GM19023 (cell line): ENCODE results near the gene ARHGAP26.
A peak's percentile ranks its signal among the peaks of the same experiment; 100 is the strongest.
"Not testable (repeated sequence)": the region's sequence is repeated elsewhere in the genome, so short reads cannot be mapped to it uniquely, and the experiment has no call there.

Source experiments
- ATAC-seq: cut with Tn5 transposase; IDR thresholded peaks from one replicate; pipeline ENCODE4 v1.9.1; 2021; ENCODE audit warnings: mild to moderate bottlenecking, moderate library complexity; ENCODE audit not compliant: unreplicated experiment

The ARHGAP26 gene

DNA sequence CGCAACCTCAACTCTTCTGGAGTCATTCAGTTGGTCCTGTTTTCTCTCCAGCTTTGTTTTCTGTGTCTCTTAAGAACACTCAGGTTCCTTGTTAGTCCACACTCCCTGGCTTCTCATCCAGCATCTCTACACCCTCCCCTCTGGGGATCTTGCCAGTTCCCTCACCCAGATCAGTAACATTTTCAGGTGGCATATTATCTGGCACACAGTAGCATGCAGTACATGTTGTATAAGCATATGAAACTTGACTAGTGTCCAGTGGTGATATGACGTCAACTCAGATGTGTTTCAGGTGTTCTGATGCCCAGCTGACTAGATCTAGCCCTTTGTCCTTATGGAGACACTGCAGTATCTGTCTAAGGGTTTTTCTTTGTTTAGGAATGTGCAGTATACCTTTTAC is 184.3 kb downstream of the ARHGAP26 start:
- no peak for ATAC-seq

DNA sequence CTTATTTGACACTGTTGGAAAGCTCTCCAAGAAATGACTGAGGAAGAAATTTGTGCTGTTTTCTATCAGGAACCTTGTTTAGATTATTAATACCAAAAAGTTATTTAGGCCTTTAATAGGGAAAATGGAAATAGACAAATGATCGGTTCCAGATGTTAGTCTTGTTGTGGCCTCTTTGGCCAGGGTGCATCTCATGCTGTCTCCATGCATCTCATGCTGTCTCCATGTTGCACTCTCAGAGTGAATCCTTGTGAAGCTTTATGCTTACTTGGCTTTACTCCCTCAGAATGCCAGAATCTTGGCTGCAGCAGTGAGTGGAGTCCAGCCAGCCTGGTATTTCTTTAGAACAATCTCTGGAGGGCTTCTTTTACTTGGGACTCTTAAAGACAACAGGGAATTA is 185.5 kb downstream of the ARHGAP26 start:
- no peak for ATAC-seq

DNA sequence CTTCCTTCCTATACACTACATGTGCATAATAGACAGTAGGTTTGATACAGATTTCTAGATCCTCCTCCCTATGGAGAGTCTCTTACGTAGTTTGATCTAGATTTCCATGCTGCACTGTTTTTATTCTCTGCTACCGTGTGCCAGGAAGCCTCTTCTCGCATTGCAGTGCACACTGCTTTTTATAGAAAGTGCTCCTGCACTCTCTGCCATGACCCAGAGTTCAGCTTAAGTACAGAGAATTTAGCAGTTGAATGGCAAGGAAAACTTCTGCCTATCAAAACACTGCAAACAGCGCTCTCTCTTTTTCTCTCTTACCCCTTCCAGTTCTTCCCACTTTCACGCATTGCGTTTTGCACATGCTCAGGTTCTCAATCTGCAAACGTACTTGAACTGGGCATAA is 187.4 kb downstream of the ARHGAP26 start:
- ATAC-seq, result no peak

DNA sequence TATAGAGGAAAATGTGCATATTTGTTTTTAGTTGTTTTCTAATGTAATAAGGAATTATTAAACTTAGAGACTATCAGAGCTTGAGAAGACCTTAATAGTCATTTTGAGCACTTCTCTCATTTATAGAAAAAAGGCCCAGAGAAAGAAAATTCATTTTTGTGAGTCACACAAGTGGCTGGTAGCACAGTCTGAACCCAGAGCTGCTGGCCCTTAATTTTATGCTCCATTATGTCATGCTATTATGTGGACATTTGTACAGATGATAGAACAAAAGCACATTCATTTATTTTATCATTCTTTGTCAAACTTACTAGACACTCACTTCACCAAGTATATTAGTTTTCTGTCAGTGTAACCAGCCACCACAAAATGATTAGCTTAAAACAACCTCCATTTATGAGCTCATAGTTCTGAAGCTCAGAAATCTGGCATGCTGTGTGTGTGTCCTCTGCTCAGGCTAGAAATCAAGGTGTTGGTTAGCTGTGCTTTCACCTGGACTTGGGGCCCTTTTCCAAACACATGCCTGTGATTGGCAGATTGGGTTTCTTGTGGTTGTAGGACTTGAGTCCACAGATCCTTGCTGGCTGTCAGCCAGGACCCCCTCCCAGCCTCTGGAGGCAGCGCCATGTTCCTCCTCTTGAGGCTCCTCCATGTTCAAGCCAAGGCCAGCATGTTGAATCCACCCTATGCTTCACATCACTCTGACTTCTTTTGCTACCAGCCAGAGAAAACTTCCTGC is 188.9 kb downstream of the ARHGAP26 start:
- ATAC-seq, result no peak

DNA sequence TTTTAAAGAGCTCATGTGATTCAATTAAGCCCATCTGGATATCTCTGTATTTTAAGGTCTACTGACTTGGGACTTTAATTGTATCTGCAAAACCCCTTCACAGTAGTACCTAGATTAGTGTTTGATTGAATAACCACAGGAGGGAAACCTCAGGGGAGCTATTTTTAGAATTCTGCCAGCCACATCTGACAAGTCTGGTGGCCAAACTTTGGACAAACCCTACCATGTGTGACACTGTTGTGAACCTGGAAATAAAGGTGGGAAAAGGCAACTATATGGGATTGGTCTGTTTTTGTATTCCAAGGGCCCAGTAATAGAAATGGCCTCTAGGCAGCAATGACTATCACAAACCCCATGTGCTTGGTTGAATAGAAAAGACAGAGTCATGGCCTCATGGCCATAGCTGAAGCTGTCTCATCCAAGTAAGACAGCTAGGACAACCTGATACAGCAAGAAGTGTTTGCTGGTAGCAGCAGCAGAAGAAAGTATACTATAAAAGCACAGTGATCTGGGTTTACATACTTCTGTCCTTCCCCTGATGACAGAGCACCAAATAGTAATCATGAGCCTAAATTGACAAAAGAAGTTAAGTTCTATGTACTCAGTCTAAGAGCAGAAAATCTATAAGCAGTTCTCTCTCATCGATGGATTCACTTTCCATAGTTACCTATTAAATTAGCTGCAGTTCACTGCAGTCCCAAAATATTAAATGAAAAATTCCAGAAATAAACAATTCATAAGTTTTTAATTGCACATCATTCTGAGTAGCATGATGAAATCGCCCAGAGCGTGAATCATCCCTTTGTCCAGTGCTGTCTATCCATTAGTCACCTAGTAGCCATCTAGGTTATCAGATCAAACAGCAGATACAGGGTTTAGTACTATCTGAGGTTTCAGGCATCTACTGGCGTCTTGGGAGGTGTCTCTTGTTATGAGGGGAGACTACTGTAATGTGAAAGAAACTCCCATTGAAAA is 189.8 kb downstream of the ARHGAP26 start:
- no peak for ATAC-seq

DNA sequence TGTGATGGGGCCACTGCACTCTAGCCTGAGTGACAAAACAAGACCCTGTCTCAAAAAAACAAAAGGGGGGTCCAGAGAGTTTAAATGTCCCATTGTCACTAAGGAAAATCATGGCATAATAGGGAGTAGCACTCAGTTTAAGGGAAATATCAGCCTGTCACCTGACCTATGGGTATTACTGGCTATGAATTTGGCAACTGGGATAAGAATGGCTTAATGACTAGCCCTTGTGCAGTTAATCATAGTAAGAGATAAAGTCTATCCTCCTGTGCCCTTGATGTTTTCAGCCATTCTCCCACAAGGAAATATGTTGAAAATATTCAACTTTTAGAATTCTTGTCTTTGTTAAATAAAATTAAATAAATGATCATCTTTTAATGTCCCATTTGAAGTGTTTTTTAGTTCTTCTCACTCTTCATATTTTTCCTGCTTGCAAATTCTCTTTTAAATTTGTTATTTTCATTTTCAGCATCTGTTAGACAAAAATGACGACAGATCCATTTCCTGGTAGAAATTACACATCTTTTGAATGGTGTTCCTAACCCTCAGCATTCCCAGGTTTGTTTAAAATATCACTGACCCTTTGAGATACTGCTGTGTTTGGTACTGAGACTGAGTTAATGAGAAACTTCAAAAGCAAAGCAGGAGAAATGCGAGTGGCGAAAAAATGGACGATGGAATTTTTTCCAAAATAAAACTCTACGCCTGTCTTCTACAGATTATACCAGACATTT is 191.4 kb downstream of the ARHGAP26 start:
- ATAC-seq, result no peak

DNA sequence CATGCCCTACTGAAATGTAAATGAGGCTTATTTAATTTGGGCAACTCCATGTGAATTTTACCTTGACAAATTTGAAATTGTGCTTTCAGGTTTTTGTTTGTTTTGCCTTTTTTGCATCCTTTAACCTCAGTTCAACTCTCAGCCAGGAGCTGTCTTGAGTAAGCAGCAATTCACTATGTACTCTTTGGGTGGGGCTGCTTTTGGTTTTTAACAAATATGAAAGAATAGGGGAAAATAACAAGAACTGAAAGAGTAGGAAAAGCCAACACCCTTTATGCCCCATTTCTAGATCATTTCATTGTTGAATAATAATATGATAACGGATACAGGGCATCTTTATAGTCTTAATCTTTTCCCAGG is 192.0 kb downstream of the ARHGAP26 start:
- no peak for ATAC-seq

DNA sequence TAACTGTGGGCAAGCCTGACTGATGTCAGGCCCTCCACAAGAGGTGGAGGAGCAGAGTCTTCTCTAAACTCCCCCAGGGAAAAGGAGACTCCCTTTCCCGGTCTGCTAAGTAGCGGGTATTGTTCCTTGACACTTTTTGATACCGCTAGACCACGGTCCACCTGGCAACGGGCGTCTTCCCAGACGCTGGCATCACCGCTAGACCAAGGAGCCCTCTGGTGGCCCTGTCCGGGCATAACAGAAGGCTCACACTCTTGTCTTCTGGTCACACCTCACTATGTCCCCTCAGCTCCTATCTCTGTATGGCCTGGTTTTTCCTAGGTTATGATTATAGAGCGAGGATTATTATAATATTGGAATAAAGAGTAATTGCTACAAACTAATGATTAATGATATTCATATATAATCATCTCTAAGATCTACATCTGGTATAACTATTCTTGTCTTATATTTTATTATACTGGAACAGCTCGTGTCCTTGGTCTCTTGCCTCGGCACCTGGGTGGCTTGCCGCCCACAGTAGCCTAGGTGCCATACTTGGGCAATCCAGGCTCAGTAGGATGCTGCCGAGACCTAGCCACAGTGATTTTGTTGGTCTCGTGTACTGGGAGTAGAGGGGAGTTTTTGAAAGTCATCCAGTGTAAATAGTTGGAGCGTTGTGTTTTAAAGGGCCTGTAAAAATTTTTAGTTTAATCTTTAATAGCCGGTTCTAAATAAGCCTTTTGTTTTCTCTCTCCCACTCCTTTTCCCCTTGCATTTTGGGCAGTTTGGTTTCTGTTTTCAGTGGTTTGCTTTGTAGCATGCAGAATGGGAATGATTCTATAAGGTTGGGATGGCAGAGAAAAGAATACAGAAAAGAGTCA is 195.3 kb downstream of the ARHGAP26 start:
- not testable (repeated sequence) for ATAC-seq

DNA sequence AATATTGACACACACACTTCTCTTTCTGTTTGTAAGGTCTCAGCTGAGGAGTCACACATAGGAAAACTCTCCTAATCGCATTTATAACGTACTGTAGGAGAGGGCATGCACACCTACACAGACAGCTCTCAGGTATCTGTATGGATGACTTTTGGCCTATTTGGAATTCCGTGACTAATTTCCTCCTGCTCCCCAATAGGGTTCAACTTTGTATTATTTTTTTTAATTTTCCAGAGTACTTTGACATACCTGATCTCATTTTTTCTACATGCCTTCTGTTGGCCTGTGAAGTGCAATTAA is 195.9 kb downstream of the ARHGAP26 start:
- no peak for ATAC-seq

DNA sequence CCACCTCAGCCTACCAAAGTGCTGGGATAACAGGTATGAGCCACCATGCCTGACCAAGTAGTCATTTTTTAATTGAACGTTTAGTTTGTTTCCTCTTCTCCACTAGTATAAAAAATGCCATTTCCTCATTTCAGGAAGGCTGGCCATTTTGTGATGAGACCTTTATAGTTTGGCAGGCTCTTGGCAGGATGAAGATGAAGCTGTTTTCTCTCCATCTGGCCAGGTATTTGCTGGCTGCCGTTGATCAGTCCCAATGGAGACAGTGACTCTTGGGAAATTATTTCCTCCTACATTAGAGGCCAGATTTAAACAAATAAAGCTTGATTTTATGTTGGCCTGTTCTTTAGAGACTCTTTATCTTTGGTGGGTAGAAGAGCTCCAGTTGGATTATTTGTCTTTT is 199.0 kb downstream of the ARHGAP26 start:
- ATAC-seq, result no peak

DNA sequence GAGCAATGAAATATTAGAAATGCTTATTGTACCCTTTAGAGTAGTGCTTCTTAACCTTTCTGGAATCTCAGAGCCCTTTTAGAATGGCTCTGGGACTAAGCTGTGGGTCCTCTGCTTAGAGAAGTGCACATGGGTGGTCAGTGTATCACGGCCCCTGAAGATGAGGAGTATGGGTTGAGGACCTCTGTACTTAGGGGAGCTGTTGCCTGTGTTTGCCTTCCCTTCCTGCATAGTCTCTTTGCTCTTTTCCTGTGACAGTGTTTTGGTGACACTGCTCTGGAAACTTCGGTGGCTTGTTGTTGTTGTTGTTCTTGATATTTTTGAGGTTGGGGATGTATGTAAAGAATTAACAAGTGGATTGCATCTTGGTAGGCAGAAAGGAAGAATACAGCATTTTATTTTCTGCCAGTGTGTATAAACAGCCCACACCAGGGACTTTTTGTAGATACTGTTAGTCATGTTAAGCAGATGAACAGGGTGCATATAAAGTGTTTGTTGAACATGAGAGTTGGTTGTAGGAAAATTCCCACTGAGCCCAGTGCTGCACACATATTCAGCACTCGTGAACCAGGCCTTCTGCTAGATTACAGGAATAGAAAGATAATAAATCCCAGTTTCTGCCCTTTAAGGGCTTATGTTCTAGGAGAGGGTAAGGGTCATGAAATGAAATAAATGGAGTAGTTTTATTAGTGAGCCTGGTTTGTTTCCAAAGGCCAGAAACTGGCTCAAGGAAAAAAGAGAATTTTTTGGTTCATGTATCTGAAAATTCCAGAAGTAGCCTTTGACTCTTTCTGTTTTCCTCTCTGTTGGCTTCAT is 199.7 kb downstream of the ARHGAP26 start:
- no peak for ATAC-seq

DNA sequence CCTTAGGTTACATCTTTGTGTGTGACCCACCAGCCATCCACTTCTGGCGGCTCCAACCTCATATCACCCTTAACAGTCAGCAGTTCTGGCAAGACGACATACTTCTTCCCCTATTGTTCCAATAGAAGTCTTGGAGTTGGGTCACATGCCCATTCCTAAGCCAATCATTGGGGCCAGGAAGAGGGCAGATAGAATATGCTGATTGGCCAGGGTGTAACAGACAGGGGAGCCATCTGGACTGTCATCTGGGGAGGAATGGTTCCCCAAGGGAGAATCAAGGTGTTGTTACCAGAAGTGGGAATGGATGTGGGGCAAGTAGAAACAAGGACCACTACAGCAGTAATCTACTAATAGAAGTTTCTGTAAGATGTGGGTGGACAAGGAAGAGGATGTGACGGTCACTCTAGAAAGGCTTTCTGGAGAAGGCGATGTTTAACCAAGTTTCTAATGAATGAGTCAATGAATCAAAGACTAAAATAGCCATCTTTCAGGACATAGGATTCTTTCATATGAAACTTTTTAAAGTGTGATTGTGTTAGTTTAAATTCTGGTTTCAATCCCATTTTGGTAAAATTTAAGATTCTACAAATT is 200.4 kb downstream of the ARHGAP26 start:
- no peak for ATAC-seq

DNA sequence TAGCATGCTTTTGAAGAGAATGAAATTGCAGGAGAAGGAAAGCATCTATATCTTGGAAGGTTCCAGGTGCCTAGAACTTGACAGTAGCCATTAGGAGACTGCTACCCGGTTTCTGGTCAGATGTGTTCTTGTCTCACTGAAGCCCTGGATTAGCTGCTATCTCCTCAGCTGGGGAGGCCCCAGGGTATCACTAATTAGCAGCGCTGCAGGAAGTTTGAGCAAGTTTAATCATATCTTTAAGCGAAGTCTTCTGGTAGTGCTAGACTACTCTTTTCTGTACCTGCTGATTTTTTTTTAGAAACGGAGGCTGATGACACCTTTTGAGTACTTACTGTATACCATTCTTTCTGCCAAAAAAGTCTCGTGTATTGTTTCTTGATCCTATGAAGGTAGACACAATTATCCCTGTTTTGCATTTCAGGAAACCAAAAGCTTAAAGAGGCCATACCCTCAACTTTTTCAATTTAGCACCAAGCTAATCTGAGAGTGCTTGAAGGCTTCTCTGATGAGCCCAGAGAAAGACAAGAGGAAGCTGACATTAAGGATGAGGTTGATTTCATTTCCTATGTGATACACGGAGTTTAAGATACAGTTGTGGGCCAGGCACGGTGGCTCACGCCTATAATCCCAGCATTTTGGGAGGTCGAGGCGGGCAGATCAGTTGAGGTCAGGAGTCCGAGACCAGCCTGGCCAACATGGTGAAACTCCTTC is 201.3 kb downstream of the ARHGAP26 start:
- ATAC-seq, result no peak

DNA sequence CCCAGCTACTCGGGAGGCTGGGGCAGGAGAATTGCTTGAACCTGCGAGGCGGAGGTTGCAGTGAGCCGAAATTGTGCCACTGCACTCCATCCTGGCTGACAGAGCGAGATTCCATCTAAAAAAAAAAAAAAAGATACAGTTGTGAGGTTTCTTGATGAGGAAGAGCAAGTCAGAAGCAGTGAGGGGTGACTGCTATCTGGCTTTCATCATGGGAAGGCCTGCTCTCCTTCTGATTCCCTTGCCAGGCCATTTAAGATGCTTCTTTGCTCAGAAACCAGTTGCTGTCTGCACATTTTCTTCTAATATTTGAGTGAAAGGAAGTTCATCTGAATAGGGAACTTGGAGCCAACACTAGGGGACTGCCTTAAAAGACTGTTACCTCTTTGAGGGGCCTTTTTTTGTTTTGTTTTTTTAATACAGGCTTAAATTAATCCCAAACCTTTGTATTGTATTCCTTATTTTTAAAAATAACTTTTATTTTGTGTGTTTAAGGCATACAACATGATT is 201.9 kb downstream of the ARHGAP26 start:
- ATAC-seq, result no peak

DNA sequence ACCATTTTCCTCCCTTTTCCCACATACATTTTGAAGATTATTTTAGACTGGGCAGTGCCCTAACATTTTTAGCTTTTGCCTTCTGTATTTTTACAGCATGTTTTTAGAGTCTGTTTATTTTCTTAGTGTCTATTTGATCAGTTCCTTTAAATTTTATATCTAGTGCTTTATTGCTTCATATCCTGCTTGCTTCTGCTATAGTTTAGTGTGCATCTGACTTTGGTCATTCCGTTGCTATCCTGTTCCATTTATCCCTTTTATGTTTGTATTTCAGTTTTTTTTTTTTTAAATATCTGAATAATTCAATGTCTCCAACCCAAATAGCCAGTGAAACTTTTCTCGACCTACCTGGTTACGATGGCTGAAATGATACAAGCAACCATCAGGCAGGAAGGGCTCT is 203.8 kb downstream of the ARHGAP26 start:
- no peak for ATAC-seq

DNA sequence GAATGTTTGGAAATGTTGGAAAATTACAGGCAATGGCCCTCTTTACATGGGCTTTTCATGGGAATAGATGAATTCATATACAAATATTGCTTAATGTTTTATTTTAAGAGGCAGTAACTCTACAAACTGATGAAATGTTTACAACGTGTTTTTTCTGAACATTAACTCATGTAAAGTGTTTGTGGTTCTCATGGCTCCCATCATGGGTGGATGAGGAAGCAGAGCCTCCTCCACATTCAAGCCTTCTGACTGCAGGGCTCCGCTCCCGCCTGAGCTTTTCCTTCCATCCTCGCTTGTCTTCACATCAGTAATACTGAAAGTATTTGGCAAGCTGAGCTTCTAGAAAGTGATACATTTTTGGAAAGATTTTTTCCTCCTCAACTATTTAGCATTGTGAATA is 204.2 kb downstream of the ARHGAP26 start:
- no peak for ATAC-seq

DNA sequence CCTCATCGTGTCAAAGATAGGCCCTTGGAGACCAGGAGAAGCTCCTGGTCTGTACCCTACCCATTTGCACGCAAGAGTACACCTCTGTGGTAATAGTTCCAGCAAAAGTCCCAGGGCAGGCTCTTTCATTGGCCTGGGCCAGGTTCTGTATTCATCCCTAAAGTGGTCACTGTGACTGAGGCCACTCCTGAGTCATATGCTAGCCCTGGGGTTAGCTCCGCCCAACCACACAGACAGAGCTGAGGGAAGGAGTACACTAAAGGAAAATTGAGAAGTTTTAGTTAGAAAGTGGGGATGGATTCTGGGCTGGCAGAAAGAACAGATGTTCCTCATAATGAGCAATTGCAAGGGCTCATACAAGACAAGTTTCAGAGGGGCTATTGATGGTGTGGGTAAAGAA is 206.7 kb downstream of the ARHGAP26 start:
- ATAC-seq, result no peak

DNA sequence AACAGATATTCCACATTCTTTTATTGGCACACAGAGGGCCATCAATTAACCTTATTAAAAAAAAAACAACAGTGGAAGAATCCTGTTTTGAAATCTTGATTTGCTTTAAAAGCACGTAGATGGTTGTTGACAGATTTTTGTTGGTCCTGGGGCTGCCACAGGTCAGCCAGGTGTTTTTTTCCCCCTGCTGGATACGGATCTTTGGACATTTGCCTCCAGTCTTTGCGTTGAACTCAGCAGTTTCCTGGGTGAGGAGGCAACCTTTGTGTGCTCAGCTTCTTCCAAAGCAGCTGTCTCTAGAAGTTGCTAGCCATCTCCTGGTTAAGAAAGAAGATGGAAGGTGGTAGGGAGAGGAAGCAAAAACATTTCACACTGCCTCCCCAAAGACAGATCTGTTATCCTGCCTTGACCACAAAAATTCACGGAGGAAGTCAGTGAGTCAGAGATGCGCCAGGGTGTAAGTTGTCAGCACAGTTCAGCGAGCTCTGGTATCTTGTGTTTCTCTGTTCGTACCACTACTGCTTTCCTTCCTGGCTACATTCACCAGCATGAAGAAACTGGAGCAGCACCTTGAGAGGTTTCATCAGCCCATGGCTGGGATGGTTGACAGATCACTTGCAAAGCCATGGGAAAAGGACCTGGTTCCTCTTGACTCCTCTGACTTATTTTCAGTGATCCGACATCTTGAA is 207.3 kb downstream of the ARHGAP26 start:
- peak; percentile 66 for ATAC-seq
